K562 (cell line): ENCODE results near the gene PIGH. TPM values are rescaled to one million over a fixed set of nuclear protein-coding genes. Genes with fewer than 3 reads are reported as not detected.

Source experiments
- CBFA2T3 ChIP-seq: fragments of 450-650 bp; IDR thresholded peaks from 2 replicates; pipeline ENCODE4 v1.6.1; 2017
- CBX8 ChIP-seq: fragments of 200-600 bp; sonication (generic); IDR thresholded peaks from 2 replicates; pipeline ENCODE4 v1.6.1; 2012; ENCODE audit warnings: borderline replicate concordance, mixed run types, low read depth, mild to moderate bottlenecking, moderate library complexity, mixed read lengths, low read length, control low read depth, inconsistent platforms; ENCODE audit not compliant: poor library complexity, severe bottlenecking; ENCODE audit errors: extremely low read depth
- E2F1 ChIP-seq: sonication (generic); formaldehyde crosslinking; IDR thresholded peaks from 2 replicates; pipeline ENCODE4 v1.8.1; 2023; ENCODE audit warnings: mild to moderate bottlenecking, missing genetic modification reagents, moderate library complexity
- MYNN ChIP-seq, 2 experiments: sonication (generic); formaldehyde crosslinking in 1 of 2; IDR thresholded peaks; 2 replicates each; pipeline versions ENCODE4 v1.5.0 to v1.6.1; 2016 to 2020; ENCODE audit warnings: antibody characterized with exemption in 1 of 2, missing genetic modification reagents in 1 of 2
- NFE2L1 ChIP-seq: fragments of 450-650 bp; IDR thresholded peaks from 2 replicates; pipeline ENCODE4 v1.6.1; 2016; ENCODE audit warnings: missing genetic modification characterization, low read depth, mild to moderate bottlenecking, missing compliant biosample characterization, moderate library complexity, borderline replicate concordance
- RAD21 ChIP-seq, 2 experiments: fragments of 250-450 bp in 1 of 2; fragments of 450-650 bp in 1 of 2; sonication (Bioruptor Pico) in 1 of 2; formaldehyde crosslinking in 1 of 2; IDR thresholded peaks in 1 of 2; conservative IDR thresholded peaks in 1 of 2; 2 replicates each; pipeline versions ENCODE4 v1.4.0 to v1.8.0; 2020 to 2022; ENCODE audit warnings: mild to moderate bottlenecking in 2 of 2, moderate library complexity in 1 of 2
- RFX1 ChIP-seq: fragments of 450-650 bp; IDR thresholded peaks from 2 replicates; pipeline ENCODE4 v1.6.1; 2016; ENCODE audit warnings: mild to moderate bottlenecking, moderate library complexity
- SMC3 ChIP-seq: conservative IDR thresholded peaks from 2 replicates; pipeline ENCODE4 v1.6.1; 2011; ENCODE audit warnings: low read depth, low read length, improper control_type of control experiment; ENCODE audit not compliant: insufficient read depth
- YBX1 ChIP-seq: fragments of 450-650 bp; IDR thresholded peaks from 2 replicates; pipeline ENCODE4 v1.7.1; 2016; ENCODE audit warnings: mild to moderate bottlenecking
- ZNF41 ChIP-seq: fragments of 250-450 bp; sonication (Bioruptor Pico); conservative IDR thresholded peaks from 2 replicates; pipeline ENCODE4 v1.4.0; 2020; ENCODE audit warnings: mild to moderate bottlenecking
- ZNF561 ChIP-seq: fragments of 450-650 bp; formaldehyde crosslinking; conservative IDR thresholded peaks from 2 replicates; pipeline ENCODE4 v1.4.0; 2020; ENCODE audit warnings: mild to moderate bottlenecking, moderate library complexity
- ZNF57 ChIP-seq: fragments of 450-650 bp; formaldehyde crosslinking; IDR thresholded peaks from 2 replicates; pipeline ENCODE4 v1.4.0; 2020; ENCODE audit warnings: mild to moderate bottlenecking, moderate library complexity
- ZSCAN32 ChIP-seq: fragments of 450-650 bp; formaldehyde crosslinking; IDR thresholded peaks from 2 replicates; pipeline ENCODE4 v1.4.0; 2020; ENCODE audit warnings: mild to moderate bottlenecking, moderate library complexity
- polyA plus RNA-seq, 8 experiments: library from polyadenylated mRNA; depleted of rRNA in 4 of 8; stranded (reverse) in 5 of 8; unstranded in 3 of 8; fragments of >200 nt; fragmentation: Nextera tagmentation in 2 of 8; fragmentation: Illumina TruSeq in 1 of 8; extraction: Ambion mirVana in 2 of 8; extraction: Trizol in 1 of 8; gene quantifications; 2 replicates each; pipeline versions ENCODE4 v1.2.1 to v1.2.3, GENCODE V29; 2011 to 2014; ENCODE audit warnings: inconsistent platforms in 1 of 8, missing spikeins in 1 of 8
- total RNA-seq, 7 experiments: library from RNA; depleted of rRNA in 6 of 7; stranded (reverse); fragments of >200 nt in 6 of 7; fragmentation: Illumina TruSeq in 2 of 7; extraction: Trizol in 2 of 7; gene quantifications; 2 replicates each; pipeline versions ENCODE4 v1.2.1 to v1.2.3, GENCODE V29; 2011 to 2021; ENCODE audit warnings: low replicate concordance in 1 of 7
- TF ChIP-seq, protein P1 (sequence below): fragments of 450-650 bp; formaldehyde crosslinking; IDR thresholded peaks from 2 replicates; pipeline ENCODE4 v1.4.0; 2020; ENCODE audit warnings: mild to moderate bottlenecking, moderate library complexity

Gene PIGH
- total and polyA plus RNA-seq, 9 of the 15 experiments (the other 6 are each of a cell fraction or from before 2014, with no cell fraction given): 21.1 to 53.4 (median 24.7) TPM

DNA sequence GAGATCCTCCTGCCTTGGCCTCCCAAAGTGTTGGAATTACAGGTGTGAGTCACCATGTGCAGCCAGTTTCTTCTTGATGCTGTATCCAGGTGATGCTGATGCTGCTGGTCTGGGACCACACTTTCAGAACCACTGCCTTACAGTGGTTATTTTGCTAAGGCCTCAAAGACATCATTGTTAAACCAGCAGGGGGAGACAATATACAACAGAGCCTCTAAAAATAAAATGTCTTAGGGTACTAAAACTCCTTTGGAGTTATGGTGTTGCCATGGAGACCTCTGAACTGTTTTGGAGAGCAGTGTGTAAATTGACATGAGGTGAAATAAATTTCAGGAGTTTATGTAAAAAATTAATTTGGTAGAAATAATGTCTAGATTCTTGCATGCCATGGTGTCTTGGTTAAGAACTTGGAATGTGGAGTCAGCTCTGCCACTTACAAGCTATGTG is 18.6 kb upstream of the PIGH start (continued):
- TF ChIP-seq, protein P1, sequence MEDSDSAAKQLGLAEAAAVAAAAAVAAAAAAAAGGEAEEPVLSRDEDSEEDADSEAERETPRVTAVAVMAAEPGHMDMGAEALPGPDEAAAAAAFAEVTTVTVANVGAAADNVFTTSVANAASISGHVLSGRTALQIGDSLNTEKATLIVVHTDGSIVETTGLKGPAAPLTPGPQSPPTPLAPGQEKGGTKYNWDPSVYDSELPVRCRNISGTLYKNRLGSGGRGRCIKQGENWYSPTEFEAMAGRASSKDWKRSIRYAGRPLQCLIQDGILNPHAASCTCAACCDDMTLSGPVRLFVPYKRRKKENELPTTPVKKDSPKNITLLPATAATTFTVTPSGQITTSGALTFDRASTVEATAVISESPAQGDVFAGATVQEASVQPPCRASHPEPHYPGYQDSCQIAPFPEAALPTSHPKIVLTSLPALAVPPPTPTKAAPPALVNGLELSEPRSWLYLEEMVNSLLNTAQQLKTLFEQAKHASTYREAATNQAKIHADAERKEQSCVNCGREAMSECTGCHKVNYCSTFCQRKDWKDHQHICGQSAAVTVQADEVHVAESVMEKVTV (CRISPR knock-in tag): peak; percentile 82
- TF ChIP-seq RAD21 (CRISPR knock-in tag; conservative IDR thresholded peaks at IDR 0.05 in 1 of 2, IDR thresholded peaks at IDR 0.05 in 1 of 2): peak; percentile 91 to 93
- 0 out of 2 replicates have a peak, but pooled peaks have one; percentile 17 for TF ChIP-seq MYNN (IDR thresholded peaks at IDR 0.05)
- no peak for TF ChIP-seq MYNN (CRISPR knock-in tag; IDR thresholded peaks at IDR 0.05)
- TF ChIP-seq ZNF561 (CRISPR knock-in tag): no peak
- no peak for TF ChIP-seq E2F1 (CRISPR knock-in tag)
- TF ChIP-seq ZNF41 (CRISPR knock-in tag): no peak
- TF ChIP-seq SMC3: peak; percentile 67
- no peak for TF ChIP-seq CBX8
- no peak for TF ChIP-seq NFE2L1
- TF ChIP-seq CBFA2T3: no peak
- TF ChIP-seq ZSCAN32: no peak
- TF ChIP-seq ZNF57 (CRISPR knock-in tag): no peak
- no peak for TF ChIP-seq YBX1
- peak; percentile 94 for TF ChIP-seq RFX1
